ENCODE data around the gene SLC27A4. TPM values are rescaled to one million over a fixed set of nuclear protein-coding genes. Genes with fewer than 3 reads are reported as not detected.

SLC27A4 gene
- total RNA-seq, 1 donor from 2014 or later, result 32.0 TPM

DNA sequence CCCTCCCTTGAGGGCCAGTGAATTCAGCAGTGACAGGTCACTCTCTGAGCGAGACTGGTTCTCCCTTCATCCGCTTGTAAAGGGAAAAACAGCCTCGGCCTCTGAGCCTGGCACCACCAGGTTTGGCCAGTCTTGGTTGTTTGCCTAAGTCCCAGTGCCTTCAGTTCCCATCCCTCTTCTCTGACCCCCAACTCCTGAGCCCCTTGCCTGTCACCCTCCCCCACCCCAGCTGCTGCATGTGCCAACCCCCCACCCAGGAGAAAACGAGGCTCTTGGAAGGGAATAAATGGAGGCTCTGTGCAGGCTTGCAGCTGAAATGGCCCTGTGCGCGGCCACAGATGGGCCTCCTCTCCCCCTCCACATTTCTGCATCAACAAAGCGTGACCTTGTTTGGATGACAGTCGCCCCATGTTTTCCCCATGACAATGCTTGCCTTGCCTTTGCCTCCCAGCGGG, 33.9 kb downstream of the SLC27A4 start:
- Mint-ChIP-seq H3K4me3 (ENCODE audit: low read depth) (no peak overlapping the region), H3K36me3 (ENCODE audit: low read depth) (peaks cover 47% of the 10 kb centered on the region), H3K4me1 (ENCODE audit: low read depth) (peaks cover 29% of the 10 kb centered on the region), H3K27me3 (ENCODE audit: low read depth) (no peaks in the 10 kb centered on the region), H3K27ac (no peak overlapping the region), H3K9me3 (no peaks in the 10 kb centered on the region)
- DNase-seq (ENCODE audit: low spot score), result no peak
- intact Hi-C loops (cut with micrococcal nuclease), result no loop called here

DNA sequence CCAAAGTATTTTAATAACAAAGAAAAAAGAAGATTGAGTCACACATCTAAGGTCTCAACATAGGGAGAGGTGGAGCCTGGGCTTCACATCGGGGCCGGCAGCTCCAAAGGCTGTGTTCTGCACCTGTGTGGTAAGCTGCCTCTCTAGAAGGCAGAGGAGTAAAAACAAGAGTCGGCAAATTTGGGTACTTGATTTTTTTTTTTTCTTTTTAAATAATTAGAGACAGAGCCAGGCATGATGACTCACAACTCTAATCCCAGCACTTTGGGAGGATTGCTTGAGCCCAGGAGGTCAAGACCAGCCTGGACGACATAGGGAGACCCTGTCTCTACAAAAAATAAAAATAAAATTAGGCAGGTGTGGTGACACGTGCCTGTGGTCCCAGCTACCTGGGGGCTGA, 35.5 kb downstream of the SLC27A4 start:
- Mint-ChIP-seq H3K27ac (no peak overlapping the region), H3K4me3 (ENCODE audit: low read depth) (no peak overlapping the region), H3K4me1 (ENCODE audit: low read depth) (peaks cover 21% of the 10 kb centered on the region), H3K9me3 (no peaks in the 10 kb centered on the region), H3K36me3 (ENCODE audit: low read depth) (peaks cover 52% of the 10 kb centered on the region), H3K27me3 (ENCODE audit: low read depth) (no peaks in the 10 kb centered on the region)
- intact Hi-C loops (cut with micrococcal nuclease), result no loop called here
- DNase-seq (ENCODE audit: low spot score), result no peak

DNA sequence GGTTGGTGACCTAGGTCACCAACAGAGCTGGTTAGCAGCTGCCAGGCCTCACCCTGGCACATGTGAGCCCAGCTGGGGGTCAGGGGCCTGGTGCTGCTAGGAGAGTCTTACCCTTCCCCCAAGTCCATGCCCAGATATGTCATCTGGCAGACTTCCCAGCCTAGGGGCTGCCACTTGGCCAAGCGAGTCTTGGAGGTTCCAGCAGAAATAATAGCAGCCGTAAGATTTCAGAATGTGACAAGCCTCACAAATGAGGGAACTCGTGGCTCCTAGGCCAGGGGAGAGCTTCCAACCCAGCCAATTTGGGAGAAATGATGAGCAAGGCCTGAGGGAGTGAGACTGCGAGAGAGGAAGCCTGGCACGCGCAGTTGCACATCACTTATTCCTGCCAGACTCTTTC, 41.9 kb downstream of the SLC27A4 start:
- DNase-seq (ENCODE audit: low spot score), result no peak
- H3K36me3 Mint-ChIP-seq (ENCODE audit: low read depth), result peaks cover 26% of the 10 kb centered on the region
- no peaks in the 10 kb centered on the region for H3K9me3 Mint-ChIP-seq
- H3K4me1 Mint-ChIP-seq (ENCODE audit: low read depth), result no peaks in the 10 kb centered on the region
- intact Hi-C loops (cut with micrococcal nuclease), result no loop called here
- no peaks in the 10 kb centered on the region for H3K27me3 Mint-ChIP-seq (ENCODE audit: low read depth)
- H3K27ac Mint-ChIP-seq, result no peak overlapping the region
- no peak overlapping the region for H3K4me3 Mint-ChIP-seq (ENCODE audit: low read depth)

DNA sequence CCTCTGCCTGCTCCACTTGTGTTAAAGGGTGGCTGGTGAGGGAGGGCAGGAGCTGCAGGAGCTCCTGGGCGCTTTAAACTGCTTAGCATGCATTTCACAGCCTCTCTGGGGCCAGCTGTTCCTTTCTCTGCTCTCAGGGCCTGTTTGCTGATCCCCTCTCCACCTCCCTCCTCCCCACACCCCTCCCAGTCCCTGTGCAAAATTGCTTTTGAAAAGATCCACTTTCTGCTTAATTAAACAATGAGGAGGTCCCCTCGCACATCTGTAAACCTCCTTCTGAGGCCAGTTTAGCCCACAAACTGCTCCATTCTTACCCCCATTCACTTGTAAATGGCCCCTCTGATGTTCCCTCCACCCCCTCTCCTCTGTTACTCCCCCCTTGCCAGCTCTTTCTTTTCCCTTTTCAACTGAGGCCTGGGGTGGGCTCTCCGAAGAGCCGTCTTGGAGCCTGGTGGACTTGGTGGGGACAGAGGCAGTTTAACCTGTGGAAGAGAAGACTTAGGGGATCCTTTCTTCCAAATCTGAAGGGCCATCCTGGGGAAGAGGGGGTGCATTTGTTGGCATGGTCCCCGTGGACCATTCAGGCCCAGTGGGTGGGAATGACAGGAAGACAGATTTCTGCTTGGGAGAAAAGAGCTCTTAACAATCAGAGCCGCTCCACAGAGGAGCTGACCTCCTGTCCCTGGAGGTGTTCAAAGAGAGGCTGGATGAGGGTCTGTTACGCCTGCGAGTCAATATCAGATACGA, 42.9 kb downstream of the SLC27A4 start:
- intact Hi-C loops (cut with micrococcal nuclease), result no loop called here
- no peaks in the 10 kb centered on the region for H3K9me3 Mint-ChIP-seq
- H3K4me1 Mint-ChIP-seq (ENCODE audit: low read depth), result no peaks in the 10 kb centered on the region

GRCh38 chr9:128383791-128384190, 43.5 kb downstream of the SLC27A4 start:
- H3K36me3 Mint-ChIP-seq (ENCODE audit: low read depth), result peaks cover 26% of the 10 kb centered on the region
- intact Hi-C loops (cut with micrococcal nuclease), result no loop called here

More for the DNA sequence above, 42.9 kb downstream of the SLC27A4 start:
- H3K27me3 Mint-ChIP-seq (ENCODE audit: low read depth), result no peaks in the 10 kb centered on the region
- no peak overlapping the region for H3K4me3 Mint-ChIP-seq (ENCODE audit: low read depth)
- DNase-seq (ENCODE audit: low spot score), result no peak
- H3K27ac Mint-ChIP-seq, result no peak overlapping the region
- H3K36me3 Mint-ChIP-seq (ENCODE audit: low read depth), result peaks cover 28% of the 10 kb centered on the region

DNA sequence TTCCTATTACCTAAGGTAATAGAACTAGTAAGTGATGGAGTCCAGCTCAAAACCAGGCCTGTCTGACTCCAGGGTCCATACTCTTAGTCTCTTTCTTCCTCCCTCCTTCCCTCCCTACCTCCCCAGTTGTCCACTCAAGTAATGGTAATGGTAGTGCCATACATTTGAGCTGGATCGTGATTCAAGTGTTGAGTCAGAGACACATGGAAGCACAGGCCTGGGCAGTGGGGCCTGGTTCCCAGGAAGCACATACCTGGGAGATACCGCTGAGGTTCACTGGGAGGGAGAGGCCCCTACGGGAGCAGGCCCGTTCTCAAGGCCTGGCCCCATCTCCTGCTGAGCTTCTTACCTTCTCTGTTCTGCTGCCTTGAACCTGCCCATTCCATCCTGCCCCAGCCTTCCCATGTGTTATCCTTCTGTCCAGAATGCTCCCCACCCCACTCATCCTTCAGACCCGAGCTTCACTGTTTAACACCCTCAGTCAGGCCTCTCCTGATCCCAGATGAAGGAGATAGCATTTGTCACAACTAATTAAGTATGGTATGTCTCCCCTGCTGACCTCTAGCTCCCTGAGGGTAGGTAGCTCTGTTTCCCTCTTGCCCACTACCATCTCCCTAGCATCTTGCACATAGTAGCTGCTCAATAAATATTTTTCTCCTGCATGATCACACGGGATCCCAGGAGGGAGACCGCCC, 44.6 kb downstream of the SLC27A4 start:
- H3K36me3 Mint-ChIP-seq (ENCODE audit: low read depth), result peaks cover 24% of the 10 kb centered on the region
- H3K4me1 Mint-ChIP-seq (ENCODE audit: low read depth), result no peaks in the 10 kb centered on the region
- no peak overlapping the region for H3K4me3 Mint-ChIP-seq (ENCODE audit: low read depth)
- H3K27me3 Mint-ChIP-seq (ENCODE audit: low read depth), result no peaks in the 10 kb centered on the region
- H3K27ac Mint-ChIP-seq, result no peak overlapping the region
- no peaks in the 10 kb centered on the region for H3K9me3 Mint-ChIP-seq
- no peak for DNase-seq (ENCODE audit: low spot score)
- intact Hi-C loops (cut with micrococcal nuclease), result no loop called here

More at GRCh38 chr9:128383791-128384190, 43.5 kb downstream of the SLC27A4 start:
- H3K27me3 Mint-ChIP-seq (ENCODE audit: low read depth), result no peaks in the 10 kb centered on the region
- H3K27ac Mint-ChIP-seq, result no peak overlapping the region
- no peaks in the 10 kb centered on the region for H3K4me1 Mint-ChIP-seq (ENCODE audit: low read depth)
- no peak for DNase-seq (ENCODE audit: low spot score)
- H3K4me3 Mint-ChIP-seq (ENCODE audit: low read depth), result no peak overlapping the region
- no peaks in the 10 kb centered on the region for H3K9me3 Mint-ChIP-seq

DNA sequence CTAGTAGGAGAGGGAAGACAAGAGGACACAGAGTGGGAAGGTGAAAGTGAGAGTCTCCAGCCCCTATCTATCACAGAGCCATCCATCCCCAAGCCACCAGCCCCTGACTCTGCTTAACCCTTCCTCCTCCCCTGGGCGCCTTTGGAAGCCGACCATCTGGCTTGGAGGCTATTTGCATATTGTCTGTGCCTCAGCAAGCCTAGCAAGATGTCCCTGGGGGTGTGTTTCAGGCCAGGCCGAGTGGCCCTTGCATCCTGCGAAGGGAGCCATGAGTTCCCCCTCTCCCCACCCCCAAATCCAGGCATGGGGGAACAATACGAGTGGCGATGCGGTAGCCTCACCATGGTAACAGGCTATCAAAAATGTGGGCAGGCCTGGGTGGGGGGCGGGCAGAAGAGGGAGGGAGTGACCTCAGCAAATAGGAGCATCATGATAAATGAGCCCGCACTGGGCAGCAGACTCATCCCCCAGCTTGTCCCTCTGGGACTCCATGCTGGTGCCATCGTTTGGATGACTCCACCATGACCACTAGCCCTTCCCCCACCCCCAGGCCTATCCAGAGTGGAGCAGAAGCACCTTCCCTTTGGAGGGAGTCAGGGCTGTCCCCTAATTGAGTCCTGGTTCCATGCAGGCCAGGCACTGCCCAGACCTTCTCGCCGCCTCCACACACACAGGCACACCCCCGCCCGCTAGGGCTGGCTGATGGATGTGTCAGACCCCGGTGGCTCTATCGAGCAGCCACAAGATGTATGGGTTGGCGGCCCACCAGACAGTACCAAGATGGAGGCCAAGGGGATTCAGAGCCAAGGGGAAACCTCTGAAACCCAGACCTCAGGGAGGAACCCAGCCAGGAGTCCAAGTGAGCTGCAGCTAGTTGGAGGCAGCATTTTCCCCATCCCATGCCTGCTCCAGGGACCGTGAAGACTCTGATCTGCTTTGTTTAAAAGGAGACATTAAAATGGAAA, 45.5 kb downstream of the SLC27A4 start:
- no peaks in the 10 kb centered on the region for H3K4me1 Mint-ChIP-seq (ENCODE audit: low read depth)
- intact Hi-C loops (cut with micrococcal nuclease), result no loop called here
- H3K36me3 Mint-ChIP-seq (ENCODE audit: low read depth), result peaks cover 22% of the 10 kb centered on the region
- no peak for DNase-seq (ENCODE audit: low spot score)
- no peak overlapping the region for H3K27ac Mint-ChIP-seq
- no peaks in the 10 kb centered on the region for H3K9me3 Mint-ChIP-seq
- no peaks in the 10 kb centered on the region for H3K27me3 Mint-ChIP-seq (ENCODE audit: low read depth)
- no peak overlapping the region for H3K4me3 Mint-ChIP-seq (ENCODE audit: low read depth)

DNA sequence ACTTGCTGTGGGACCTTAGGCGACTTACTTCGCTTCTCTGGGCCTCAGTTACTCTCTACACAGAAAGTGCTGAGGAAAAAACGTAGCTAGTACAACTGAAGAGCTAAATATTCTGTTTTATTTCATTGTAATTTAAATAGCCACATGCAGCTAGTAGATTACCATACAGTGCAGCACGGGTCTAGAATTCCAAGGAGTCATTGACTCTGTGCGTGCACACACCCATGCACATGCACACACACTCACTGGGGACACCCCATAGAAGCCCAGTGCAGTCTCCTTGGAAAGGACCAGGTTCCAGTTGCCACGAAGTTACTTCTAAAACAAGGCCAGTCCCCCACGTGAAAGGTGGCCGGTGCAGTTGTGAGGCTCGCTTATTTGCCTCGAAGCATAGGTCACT, 47.8 kb downstream of the SLC27A4 start:
- intact Hi-C loops (cut with micrococcal nuclease), result no loop called here
- no peak overlapping the region for H3K4me3 Mint-ChIP-seq (ENCODE audit: low read depth)
- DNase-seq (ENCODE audit: low spot score), result no peak
- peaks cover 22% of the 10 kb centered on the region for H3K36me3 Mint-ChIP-seq (ENCODE audit: low read depth)
- no peaks in the 10 kb centered on the region for H3K4me1 Mint-ChIP-seq (ENCODE audit: low read depth)
- no peaks in the 10 kb centered on the region for H3K27me3 Mint-ChIP-seq (ENCODE audit: low read depth)
- H3K9me3 Mint-ChIP-seq, result no peaks in the 10 kb centered on the region
- H3K27ac Mint-ChIP-seq, result no peak overlapping the region

GRCh38 chr9:128389395-128390149, 49.2 kb downstream of the SLC27A4 start:
- DNase-seq (ENCODE audit: low spot score), result no peak
- no peaks in the 10 kb centered on the region for H3K27me3 Mint-ChIP-seq (ENCODE audit: low read depth)
- H3K4me1 Mint-ChIP-seq (ENCODE audit: low read depth), result no peaks in the 10 kb centered on the region
- H3K36me3 Mint-ChIP-seq (ENCODE audit: low read depth), result peaks cover 27% of the 10 kb centered on the region
- intact Hi-C loops (cut with micrococcal nuclease), result no loop called here
- H3K27ac Mint-ChIP-seq, result no peak overlapping the region
- H3K9me3 Mint-ChIP-seq, result no peaks in the 10 kb centered on the region
- H3K4me3 Mint-ChIP-seq (ENCODE audit: low read depth), result no peak overlapping the region

DNA sequence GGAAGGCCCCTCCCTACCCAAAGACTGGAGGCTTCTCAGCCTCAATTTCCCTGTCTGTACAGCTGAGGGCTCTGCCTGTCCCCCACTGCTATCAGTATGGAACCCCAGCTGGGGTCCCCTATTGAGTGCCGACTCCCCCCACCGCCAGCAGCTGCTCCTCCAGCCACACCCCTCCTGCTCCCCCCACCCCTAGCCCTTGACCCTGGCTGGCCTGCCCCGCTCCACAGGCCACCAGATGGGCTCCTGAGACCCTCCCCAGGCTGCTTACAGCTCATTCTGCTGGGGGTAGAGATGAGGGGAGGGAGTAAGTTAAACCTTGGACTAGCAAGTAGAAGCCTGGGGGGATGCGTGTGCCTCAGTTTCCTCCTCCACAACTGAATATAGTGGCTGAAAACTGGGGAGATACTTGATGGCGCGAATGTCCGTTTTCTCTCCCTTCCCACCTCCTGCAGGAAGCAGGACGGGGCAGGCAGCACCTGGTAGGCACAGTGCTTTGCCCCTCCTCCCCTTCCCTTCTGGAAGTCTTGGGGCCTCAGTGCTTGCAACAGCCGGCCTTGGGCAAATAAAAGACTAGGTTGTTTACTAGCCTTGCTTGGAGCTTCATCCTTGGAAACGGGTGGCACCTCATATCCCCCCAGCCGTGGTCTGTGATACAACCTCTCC, 50.0 kb downstream of the SLC27A4 start:
- no peak overlapping the region for H3K4me3 Mint-ChIP-seq (ENCODE audit: low read depth)
- intact Hi-C loops (cut with micrococcal nuclease), result no loop called here
- H3K27ac Mint-ChIP-seq, result no peak overlapping the region
- H3K4me1 Mint-ChIP-seq (ENCODE audit: low read depth), result no peaks in the 10 kb centered on the region
- no peaks in the 10 kb centered on the region for H3K27me3 Mint-ChIP-seq (ENCODE audit: low read depth)
- no peaks in the 10 kb centered on the region for H3K9me3 Mint-ChIP-seq
- H3K36me3 Mint-ChIP-seq (ENCODE audit: low read depth), result peaks cover 23% of the 10 kb centered on the region
- DNase-seq (ENCODE audit: low spot score), result no peak

GRCh38 chr9:128390813-128391711, 50.7 kb downstream of the SLC27A4 start:
- no peak overlapping the region for H3K4me3 Mint-ChIP-seq (ENCODE audit: low read depth)

More at GRCh38 chr9:128390813-128391711, 50.7 kb downstream of the SLC27A4 start:
- Mint-ChIP-seq H3K36me3 (ENCODE audit: low read depth) (peaks cover 22% of the 10 kb centered on the region), H3K27ac (no peak overlapping the region), H3K4me1 (ENCODE audit: low read depth) (no peaks in the 10 kb centered on the region), H3K27me3 (ENCODE audit: low read depth) (no peaks in the 10 kb centered on the region), H3K9me3 (no peaks in the 10 kb centered on the region)
- no peak for DNase-seq (ENCODE audit: low spot score)
- intact Hi-C loops (cut with micrococcal nuclease), result no loop called here

Measured in activated T-helper 2 cell treated with anti-CD3 and anti-CD28 coated beads, Interferon-gamma antibody, Interleukin-2, Interleukin-4, amounts not matched to agents 10 μg/mL and 5 μg/mL and 100 μg/mL, durations not matched to agents 14 hours and 24 hours and 36 hours (primary cell).